NCI-H345 (cell line): Measurements from ENCODE around the gene AIRE.

Experiments used
- DNase-seq: peaks from one replicate; lab custom pipeline; 2025; lab: John Stamatoyannopoulos, UW

Gene AIRE

DNA sequence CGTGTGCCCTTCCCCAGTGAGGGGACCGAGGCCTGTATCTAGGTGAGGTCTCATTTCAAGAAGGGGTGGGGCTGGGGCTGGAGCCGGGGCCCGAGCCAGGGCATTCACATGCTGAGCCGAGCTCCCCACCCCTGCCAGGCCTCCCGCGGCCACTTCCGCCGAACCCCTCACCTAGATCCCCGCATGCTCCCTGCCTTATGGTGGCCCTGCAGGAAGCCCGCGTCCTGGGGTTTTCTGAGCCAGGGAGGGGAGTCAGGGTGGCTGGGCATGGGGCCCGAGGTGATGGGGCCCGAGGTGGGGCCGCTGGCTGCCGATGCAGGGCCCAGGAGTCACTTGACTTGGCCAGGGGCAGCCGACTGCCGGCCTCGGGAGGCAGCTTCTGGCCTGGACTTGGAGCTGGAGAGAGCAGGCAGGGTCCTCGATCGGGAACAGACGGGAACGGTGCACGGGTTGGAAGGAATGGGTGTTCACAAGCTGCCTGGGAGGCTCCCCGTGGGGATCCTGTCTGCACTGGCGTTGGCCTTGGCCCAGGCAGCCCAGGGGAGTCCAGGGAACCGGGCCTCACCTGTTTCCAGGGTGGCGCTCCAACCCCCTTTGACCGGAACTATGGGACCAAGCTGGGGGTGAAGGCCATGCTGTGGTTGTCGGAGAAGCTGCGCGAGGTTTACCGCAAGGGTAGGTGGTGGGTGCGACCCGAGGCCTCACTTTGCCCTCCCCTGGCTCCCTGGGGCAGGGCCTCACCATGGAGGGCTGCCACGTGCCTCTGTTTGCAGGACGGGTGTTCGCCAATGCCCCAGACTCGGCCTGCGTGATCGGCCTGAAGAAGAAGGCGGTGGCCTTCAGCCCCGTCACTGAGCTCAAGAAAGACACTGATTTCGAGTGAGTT, 40.0 kb downstream of the AIRE start:
- no peak for DNase-seq

DNA sequence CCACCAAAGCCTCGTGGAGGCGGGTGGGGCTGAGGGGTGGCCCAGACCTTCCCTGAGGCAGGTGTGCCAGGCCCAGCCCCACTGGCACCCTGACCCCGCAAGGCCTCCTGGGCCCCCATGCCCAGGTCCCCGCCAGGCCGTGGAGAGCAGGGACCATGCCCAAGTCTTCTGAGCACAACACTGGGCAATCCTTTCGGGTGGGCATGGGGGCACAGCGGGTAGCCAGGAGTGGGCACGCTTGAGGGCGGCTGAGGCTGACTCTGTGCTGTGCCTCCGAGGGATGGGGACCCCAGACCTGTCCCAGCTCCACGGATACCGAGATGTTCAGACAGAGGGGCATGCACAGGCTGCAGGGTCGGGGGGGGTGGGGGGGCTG, 40.6 kb downstream of the AIRE start:
- no peak for DNase-seq

DNA sequence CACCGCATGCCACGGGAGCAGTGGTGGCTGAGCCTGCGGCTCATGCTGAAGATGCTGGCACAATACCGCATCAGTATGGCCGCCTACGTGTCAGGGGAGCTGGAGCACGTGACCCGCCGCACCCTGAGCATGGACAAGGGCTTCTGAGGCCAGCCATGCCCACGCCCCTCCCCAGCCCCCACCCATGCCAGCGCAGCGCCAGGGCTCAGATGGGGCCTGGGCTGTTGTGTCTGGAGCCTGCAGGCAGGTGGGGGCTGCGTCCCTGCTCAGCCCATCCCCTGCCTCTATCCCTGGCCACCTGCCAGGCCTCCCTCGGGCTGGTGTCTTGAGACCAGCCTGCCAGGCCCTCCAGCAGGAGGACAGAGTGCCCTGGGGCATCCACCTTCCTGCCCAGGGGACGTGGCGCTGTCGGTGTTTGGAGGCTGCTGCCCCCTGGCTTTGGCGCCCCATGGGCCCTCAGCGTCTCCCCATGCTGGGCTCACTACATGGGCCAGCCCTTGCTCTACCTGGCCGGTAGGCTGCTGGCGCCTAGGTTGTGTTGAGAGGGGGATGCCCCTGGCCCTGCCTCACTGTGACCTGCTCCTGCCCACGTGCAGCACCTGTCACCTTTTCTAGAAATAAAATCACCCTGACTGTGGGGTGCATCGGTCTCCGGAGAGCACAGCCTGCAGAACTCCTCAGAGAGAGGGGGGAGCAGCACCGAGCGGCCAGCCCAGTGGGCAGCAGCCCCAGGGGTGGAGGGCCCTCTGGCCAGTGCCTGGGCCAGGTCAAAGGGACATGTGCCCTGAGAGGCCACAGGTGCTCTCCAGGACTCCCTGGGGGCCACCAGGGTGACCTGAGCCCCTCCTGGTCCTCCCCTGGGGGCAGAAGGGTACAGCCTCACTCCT, 41.3 kb downstream of the AIRE start:
- peak; percentile 16 for DNase-seq

DNA sequence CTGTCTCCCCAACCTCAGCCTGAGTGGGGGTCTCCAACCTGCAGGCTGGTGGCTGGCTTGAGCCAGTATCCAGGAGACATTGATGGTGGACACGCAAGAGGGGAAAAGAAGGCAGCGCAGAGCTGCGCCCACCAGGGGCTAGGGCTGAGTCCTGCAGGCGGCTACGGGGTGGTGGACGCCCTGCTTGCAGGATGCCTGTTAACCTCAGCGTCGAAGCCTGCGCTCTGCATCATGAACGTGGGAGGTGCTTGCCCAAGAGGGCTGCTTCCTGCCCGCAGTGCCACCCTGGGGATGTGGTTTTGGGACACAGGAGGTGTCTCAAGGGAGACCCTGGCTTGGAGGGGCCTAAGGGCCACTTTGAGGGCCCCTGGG, 41.9 kb downstream of the AIRE start:
- DNase-seq, result no peak

DNA sequence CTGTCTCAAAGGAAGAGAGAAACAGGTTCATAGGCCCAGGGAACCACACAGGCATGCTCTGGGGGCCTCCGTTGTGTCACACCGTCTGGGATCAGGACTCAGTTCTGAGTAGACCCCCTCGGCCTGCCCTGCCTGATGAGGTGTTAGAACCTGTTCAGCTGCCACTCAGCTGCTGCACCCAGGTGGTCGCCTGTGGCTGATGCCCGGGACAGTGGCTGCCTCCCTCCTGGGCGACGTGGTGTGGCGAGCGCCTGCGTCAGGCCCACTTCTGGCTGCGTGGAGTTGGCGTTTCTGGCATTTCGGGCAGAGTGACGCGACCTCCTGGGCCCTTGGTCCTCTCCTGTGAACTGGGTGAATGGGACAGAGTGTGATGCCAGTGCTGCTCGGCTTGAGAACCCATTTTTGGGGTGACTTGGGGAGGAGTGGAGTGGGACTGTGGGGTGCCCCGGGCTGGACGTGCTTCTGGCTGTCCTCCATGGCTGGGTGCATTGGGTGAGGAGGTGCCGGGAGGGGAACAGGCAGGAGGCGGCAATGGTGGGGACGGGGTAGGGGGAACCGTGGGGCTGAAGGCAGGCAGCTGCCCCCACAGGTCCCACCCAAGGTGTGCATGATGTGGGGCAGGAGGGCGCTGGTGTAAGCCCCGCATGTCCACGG, 42.7 kb downstream of the AIRE start:
- DNase-seq, result no peak

DNA sequence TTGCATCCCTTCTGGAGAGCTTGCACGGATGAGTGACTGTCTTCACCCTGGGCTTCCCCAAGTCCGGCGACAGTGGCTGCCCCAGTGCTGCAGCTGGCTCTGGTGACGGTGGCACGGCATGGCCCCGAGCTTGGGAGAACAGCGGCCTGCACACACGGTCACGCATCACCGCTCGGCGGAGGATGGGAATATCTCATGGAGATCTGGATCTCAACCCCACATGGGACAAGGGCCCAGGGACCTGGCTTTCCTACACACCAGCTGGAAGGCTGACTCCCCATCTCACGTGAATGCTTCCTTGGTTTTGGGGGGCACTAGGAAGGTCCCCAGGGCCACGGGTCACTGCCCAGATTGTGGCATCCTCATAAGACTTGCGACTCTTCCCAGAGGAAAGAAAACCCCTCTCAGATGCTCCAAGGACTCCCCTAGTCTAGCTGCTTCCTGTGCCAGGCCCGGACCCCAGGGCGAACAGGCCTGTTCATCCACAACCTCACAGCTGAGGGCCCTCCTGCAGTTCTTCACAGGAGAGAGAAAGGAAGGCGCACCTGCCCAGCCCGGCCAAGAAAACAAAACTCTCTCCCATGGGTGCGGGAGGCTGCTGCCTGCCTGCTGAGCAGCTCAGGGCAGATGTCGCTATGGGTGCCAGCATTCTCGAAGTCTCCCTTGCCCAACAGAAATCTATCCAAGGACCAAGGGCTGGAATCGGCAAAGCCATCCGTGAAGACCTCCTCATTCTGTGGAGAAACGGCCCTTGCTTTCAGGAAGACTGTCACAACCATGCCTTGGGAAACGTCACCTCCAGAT, 43.6 kb downstream of the AIRE start:
- DNase-seq, result peak; percentile 84

DNA sequence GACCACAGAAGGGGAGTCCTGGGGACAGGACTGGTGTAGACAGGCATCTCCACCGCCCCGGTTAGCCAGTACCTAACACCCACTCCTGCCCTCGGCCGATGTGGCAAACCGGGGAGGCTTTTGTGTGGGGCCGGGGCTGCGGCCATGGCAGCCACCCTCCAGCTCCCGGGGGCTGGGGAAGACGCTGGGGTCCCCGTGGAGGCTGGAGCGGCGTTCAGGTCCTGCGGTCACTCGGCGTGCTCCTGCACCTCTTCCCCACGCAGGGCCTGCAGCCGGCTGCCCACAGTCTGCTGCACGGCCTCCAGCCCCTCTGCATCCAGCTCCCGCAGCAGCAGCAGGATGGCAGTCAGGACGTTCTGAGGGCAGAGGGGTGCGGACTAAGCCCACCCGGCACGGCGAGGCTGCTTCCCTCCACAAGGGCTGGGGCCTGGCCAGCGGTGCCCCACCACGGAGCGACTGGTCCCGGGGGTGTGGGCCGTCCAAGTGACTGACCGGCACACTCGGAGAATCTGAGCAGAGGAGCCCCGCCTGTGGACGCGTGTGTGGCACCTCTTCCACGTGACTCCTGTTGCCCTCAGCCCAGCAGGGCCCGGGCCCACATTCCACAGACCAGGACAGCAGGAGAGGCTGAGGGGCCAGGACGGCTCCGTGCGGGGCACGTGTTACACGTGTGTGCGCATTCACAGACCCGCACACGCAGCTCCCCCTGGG, 44.5 kb downstream of the AIRE start:
- no peak for DNase-seq

DNA sequence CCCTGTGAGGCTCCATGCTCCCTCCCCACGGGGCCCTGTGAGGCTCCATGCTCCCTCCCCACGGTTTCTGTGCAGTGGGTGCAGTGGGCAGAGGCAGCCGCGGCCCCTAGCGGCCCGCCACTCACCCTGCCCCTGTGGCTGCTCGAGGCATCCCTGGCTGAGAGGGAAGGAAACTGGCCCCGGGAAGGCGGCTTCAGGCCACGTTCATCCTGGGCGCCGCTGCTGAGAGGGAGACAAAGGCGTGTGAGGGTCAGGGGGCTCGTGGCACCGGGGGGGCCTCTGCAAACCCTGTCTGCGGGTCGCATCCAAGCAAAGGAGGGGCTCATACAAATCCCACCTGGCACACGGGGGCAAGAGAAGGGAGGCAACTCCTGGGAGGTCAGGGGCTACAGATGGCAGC, 45.0 kb downstream of the AIRE start:
- no peak for DNase-seq

DNA sequence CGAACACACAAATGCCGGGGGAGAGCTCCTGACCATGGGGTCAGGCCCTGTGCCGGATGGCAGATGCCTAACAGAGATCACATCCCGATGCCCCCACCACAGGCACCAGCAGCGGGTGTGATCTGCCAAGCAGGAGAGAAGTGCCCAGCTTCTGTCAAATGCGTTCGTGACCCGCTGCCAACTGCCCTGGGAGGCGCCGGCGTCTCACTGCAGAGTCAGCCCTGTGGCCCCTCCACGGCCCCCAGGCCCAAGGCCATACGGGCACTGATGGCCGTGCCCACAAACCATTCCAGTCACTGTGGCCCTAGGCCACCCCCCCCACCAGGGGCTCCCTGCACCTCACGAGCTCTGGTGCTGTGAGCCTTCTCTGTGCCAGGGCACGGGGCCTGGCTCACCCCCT, 45.5 kb downstream of the AIRE start:
- DNase-seq, result no peak

DNA sequence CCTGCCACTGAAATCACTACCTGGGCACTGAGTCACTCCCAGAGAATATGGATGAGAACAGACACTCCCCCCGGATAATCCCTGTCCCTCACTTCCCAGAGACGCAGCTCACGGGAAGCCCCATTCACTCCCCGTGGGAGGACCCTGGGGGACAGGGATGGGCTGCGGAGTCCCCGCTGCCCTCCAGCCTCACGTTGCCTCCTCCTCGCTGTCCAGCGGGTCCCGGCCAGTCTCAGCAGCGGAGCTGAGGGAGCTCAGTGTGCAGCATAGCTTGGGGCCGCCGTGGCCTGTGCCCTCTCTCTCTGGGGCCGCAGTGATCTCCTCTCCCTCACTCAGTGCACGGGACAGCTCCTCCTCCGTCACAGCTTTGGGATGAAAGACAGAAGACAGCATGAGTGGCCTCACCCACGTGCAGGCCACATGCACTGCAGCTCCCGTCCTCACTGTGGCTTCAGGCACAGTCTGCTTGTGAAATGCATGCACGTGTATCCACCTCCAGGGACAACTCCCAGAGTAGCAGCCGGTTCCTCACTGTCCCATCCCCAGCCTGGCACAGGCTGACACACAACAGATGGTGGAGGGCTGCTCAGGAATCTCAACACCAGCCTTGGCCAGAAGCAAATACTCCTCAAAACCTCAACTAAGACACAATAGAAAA, 46.1 kb downstream of the AIRE start:
- no peak for DNase-seq

DNA sequence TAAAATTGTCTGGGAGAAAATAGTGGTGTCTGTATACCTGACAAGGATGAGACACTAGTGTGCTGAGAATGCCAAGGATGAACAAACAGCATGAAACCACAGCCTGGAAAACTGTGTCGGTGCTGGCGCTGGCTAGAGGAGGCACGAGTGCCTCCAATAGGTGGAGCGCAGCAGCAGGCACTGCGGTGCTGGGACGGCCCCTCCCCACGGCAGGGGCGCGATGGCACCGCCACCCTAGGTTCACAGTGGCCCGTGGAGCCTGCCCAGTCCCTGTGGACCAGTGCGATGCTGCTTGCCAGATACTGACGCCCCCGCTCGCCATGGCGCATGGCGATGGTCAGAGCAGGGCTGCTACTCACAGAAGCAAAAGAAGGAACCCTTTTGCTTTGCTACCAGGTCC, 46.7 kb downstream of the AIRE start:
- no peak for DNase-seq

DNA sequence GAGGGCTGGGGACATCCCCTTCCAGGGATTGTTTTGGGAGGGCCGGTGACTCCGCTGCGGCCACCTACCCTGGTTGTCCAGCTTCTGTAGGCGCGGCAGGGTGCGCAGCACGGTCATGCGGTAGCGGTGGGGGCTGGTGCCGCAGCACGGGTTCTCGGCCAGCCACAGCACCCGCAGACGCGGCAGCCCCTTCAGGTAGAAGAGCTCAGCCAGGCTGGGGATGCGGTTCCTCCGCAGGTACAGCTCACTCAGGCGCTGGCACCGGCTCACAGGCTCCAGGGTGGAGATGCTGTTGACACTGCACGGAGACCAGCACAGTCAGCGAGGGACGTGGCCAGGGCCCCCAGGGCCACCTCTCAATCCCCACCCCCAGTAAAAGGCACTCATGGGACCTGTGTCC, 47.3 kb downstream of the AIRE start:
- DNase-seq, result no peak

DNA sequence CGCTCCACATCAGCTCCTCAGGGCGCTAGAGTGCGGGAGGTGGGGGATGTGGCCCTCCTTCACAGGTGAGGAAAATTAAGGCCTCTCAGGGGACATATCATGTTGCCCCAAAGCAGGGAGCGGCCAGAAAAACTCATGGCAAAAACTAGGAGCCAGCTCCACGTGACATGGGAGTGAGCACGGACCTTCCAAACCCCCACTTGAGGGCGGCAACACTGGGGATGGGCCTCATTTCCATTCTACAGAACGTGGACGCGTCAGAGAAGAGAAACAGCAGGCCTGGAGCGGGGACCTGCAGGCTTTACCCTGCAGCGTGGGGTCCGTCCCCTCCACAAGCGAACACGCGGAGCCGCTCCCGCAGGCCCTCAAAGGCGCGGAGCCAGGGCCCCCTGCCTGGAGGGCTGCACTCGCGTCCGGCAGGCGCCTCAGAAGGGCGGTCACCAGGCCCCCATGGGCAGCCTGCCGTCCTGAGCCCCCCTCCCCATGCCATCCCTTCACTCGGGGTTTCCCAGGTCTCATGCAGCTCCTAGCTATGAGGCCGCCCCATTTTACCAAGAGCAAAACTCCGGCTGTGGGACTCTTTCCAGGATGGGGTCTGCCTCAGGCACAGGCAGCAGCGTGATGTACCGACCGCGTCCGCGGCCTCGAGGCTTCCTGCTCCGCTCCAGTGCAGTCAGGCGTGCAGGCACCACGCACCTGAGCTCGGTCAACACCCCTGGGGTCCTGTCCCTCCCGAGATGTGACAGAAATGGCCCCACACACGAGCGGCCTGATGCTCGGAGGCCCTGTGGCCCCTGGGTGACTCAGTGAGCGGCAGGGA, 48.0 kb downstream of the AIRE start:
- no peak for DNase-seq

DNA sequence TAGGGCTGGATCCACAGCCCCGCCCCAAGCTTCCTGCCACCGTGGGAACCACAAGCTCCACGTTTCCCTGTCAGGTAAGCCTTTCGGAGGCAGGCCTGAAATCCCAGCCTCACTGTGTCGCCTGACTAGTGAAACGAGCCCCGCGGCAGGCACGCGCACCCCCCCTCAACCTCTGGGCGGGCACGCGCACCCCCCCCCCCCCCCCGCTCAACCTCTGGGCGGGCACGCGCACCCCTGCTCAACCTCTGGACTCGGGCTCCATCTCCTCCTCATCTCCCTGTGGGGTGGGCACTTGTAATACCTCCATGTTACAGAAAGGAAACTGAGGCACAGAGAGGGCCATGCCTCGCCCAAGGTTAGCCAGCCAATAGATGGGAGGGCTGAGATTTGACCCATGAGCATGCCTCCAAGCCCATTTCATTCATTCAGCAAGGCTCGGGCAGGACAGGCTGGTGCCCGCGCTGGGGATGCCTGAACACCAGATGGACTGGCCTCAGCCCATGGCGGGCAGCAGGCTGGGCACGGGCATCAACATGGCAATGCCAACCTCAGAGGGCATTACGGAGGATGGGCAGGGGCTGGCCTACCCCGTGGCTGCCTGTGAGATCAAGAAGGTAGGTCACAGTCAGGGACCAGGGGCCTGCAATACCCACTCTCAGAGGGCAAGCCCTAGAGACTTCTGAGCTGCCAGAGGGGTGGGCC, 48.8 kb downstream of the AIRE start:
- DNase-seq, result no peak

DNA sequence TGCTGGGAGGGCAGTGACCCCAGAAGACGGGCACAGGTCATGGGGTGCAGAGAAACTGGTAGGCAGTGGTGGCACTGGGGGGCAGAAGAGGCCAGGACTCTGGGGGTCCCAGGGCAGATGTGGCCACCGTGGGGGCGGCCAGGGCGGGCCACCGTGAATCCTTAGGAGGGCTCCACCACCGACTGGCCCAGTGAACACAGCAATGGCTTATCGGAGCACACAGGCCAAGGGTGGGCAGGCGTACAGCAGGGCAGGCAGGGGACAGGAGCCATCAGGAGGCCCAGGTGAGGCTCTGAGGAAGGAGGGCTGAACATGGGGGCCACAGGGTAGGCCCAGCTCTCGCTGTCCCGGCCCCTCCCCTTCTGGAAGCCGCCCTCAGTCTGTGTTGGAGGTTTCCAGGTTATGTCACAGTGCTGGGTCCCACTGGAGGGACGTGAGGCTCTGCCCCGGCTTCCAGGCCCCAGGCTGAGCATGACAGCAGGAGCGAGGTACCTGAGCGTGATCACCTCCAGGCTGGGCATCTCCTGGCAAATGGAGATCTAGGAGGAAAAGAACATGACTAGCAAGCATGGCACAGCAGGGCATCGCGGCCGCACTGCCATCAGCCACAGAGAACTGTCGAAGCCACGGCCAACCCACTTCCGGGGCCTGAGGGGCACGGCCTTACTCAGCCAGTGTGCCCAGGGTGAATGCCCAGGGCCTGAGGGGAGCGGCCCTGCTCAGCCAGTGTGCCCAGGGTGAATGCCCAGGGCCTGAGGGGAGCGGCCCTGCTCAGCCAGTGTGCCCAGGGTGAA, 49.8 kb downstream of the AIRE start:
- no peak for DNase-seq

DNA sequence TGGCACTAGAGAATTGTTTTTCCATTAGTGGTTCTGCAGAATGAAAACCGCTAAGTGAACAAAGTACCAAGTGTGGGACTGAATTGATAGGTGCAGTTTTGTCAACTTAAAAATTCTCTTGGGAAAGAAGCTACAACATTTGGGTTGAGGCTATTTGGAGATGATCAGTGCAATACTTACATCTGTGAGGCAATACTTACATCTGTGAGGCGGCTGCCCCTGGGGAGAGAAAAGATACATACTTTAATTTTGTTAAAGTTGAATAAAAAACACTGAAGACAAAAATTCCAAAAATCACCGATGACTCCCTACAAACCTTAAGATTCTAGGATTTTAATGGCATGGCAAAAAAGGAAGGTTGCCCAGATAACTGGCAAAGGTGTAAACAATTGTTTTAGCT, 51.8 kb downstream of the AIRE start:
- no peak for DNase-seq

DNA sequence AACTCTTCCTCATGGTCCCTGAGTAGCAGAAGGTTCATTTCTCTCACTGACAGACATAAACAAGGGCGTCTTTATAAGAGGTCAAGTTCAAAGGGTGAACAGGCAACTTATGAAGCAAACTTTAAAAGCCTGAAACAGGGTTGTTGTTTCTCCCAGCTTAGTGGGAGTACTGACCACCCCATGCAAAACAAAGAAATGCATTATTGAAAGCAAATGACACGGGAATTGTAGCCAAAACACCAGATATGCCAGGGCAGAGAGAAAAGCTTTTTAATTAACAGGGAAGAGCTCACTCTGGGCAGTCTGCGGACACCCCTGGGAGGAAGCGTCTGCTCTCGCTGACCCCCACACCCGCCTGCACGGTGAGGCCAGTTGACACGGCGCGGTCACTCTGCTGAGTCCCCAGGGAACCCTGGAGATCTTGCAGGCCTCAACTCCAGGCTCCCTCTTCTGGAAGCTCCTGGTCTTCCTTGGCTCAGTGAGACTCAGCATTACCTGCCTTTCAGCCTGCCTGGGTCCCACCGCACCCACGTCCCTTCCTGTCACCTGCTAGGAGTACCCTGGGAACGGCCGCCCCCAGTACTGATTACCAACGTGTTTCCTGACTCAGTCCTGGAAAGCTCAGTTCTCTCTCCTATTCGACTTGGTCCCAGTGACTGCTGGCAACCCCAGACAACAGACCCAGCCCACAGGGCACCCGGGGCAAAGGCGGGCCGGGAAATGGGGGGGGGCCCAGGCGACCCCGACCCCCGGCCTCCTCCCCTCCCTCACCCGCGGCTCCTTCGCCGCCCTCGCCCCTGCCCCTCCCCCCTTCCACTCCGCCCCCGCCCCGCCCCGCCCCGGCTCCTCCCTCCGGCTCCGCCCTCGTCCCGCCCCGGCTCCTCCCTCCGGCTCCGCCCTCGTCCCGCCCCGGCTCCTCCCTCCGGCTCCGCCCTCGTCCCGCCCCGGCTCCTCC, 52.5 kb downstream of the AIRE start:
- peak; percentile 66 for DNase-seq
